Measurements from ENCODE around the gene PPP1R8. TPM values are rescaled to one million over a fixed set of nuclear protein-coding genes. Genes with fewer than 3 reads are reported as not detected.
A peak's percentile ranks its signal among the peaks of the same experiment; 100 is the strongest.

The PPP1R8 gene
- total RNA-seq, 1 experiment from 2014 or later, result 51.1 TPM

- Mint-ChIP-seq H3K9me3 (ENCODE audit: unreplicated experiment) (no peaks in the 10 kb centered on the region), H3K4me1 (ENCODE audit: insufficient read depth, unreplicated experiment) (no peaks in the 10 kb centered on the region), H3K36me3 (ENCODE audit: insufficient read depth, unreplicated experiment) (peaks cover 29% of the 10 kb centered on the region), H3K4me3 (ENCODE audit: unreplicated experiment) (no peak overlapping the region), H3K27ac (ENCODE audit: low read depth, unreplicated experiment) (no peak overlapping the region), H3K27me3 (ENCODE audit: insufficient read depth, unreplicated experiment) (no peaks in the 10 kb centered on the region)
- no peak for DNase-seq (ENCODE audit: unreplicated experiment)
- BruUV-seq (replicated peaks), result no TSS peak
- no peak for TF ChIP-seq CTCF (IDR thresholded peaks at IDR 0.05; ENCODE audit: unreplicated experiment)
- CTCF ChIA-PET, result no interaction called here
- POLR2A ChIA-PET, result interaction anchor here (1.0 to 1.5 kb wide), 2 partner anchors 12 to 85 kb away, joined by 3 to 4 read pairs; no protein-coding TSS in a partner anchor
- intact Hi-C loops (cut with micrococcal nuclease), result no loop called here
These were observed 56.8 kb downstream of the PPP1R8 start for GRCh38 chr1:27887215-27888021.

- CTCF ChIA-PET, result no interaction called here
These were observed 58.9 kb downstream of the PPP1R8 start for GRCh38 chr1:27889506-27889905.

DNA sequence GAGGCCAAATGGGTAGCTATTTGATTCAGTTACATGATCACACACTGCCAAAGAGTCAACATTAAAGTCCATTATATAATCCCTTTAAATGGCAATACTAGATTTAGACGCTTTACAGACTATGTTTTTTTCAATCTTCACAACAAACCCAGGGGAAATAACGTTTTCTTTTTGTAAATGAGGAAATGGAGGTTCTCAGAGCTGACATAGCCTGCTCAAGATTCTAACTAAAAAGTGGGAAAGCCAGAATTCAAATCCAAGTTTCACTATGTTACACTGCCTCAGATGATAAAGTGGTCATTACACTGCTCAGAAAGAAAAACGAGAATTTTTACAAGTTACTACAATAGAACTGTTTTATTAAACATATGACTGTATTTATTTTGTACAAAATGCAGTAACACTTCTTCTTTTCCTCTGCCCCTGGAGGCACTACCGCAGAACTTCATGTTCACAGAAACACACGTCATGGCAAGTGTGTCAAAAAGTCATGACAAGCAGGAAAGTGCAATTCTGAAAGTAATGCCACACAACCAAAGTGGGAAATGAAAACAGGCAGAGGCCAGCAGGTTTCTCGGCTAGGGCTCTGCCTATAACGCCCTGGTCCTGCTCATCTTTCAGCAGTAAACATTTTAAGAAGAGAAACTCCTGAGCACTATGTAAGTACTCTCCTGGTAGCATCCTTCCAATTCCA, 60.8 kb downstream of the PPP1R8 start:
- TSS peak; percentile 34 for BruUV-seq (replicated peaks)
- POLR2A ChIA-PET, result interaction anchor here (1.1 to 1.4 kb wide), 3 partner anchors 16 to 83 kb away, joined by 3 to 6 read pairs (median 5); no protein-coding TSS in a partner anchor
- Mint-ChIP-seq H3K27ac (ENCODE audit: low read depth, unreplicated experiment) (no peak overlapping the region), H3K4me3 (ENCODE audit: unreplicated experiment) (no peak overlapping the region), H3K4me1 (ENCODE audit: insufficient read depth, unreplicated experiment) (no peaks in the 10 kb centered on the region), H3K9me3 (ENCODE audit: unreplicated experiment) (no peaks in the 10 kb centered on the region), H3K36me3 (ENCODE audit: insufficient read depth, unreplicated experiment) (peaks cover 61% of the 10 kb centered on the region), H3K27me3 (ENCODE audit: insufficient read depth, unreplicated experiment) (no peaks in the 10 kb centered on the region)
- intact Hi-C loops (cut with micrococcal nuclease), result no loop called here
- no peak for DNase-seq (ENCODE audit: unreplicated experiment)
- TF ChIP-seq CTCF (IDR thresholded peaks at IDR 0.05; ENCODE audit: unreplicated experiment), result no peak
- CTCF ChIA-PET, result interaction anchor here (0.6 to 1.2 kb wide), 6 partner anchors 18 to 322 kb away, joined by 3 to 7 read pairs (median 3); no protein-coding TSS in a partner anchor

More at GRCh38 chr1:27889506-27889905, 58.9 kb downstream of the PPP1R8 start:
- intact Hi-C loops (cut with micrococcal nuclease), result no loop called here
- peaks cover 46% of the 10 kb centered on the region for H3K36me3 Mint-ChIP-seq (ENCODE audit: insufficient read depth, unreplicated experiment)
- no TSS peak for BruUV-seq (replicated peaks)
- H3K27me3 Mint-ChIP-seq (ENCODE audit: insufficient read depth, unreplicated experiment), result no peaks in the 10 kb centered on the region
- TF ChIP-seq CTCF (IDR thresholded peaks at IDR 0.05; ENCODE audit: unreplicated experiment), result no peak
- H3K4me3 Mint-ChIP-seq (ENCODE audit: unreplicated experiment), result no peak overlapping the region
- H3K9me3 Mint-ChIP-seq (ENCODE audit: unreplicated experiment), result no peaks in the 10 kb centered on the region
- H3K4me1 Mint-ChIP-seq (ENCODE audit: insufficient read depth, unreplicated experiment), result no peaks in the 10 kb centered on the region
- DNase-seq (ENCODE audit: unreplicated experiment), result no peak
- POLR2A ChIA-PET, result interaction anchor here (1.2 kb wide), 1 partner anchor 12 kb away, joined by 3 read pairs; no protein-coding TSS in a partner anchor
- no peak overlapping the region for H3K27ac Mint-ChIP-seq (ENCODE audit: low read depth, unreplicated experiment)

- no peaks in the 10 kb centered on the region for H3K9me3 Mint-ChIP-seq (ENCODE audit: unreplicated experiment)
- no TSS peak for BruUV-seq (replicated peaks)
- TF ChIP-seq CTCF (IDR thresholded peaks at IDR 0.05; ENCODE audit: unreplicated experiment), result no peak
- H3K4me3 Mint-ChIP-seq (ENCODE audit: unreplicated experiment), result no peak overlapping the region
- H3K4me1 Mint-ChIP-seq (ENCODE audit: insufficient read depth, unreplicated experiment), result no peaks in the 10 kb centered on the region
- CTCF ChIA-PET, result interaction anchor here (1.0 kb wide), 1 partner anchor 86 kb away, joined by 3 read pairs; no protein-coding TSS in a partner anchor
- DNase-seq (ENCODE audit: unreplicated experiment), result no peak
- no peaks in the 10 kb centered on the region for H3K27me3 Mint-ChIP-seq (ENCODE audit: insufficient read depth, unreplicated experiment)
- intact Hi-C loops (cut with micrococcal nuclease), result no loop called here
- peaks cover 79% of the 10 kb centered on the region for H3K36me3 Mint-ChIP-seq (ENCODE audit: insufficient read depth, unreplicated experiment)
- peak overlapping the region; percentile 70 for H3K27ac Mint-ChIP-seq (ENCODE audit: low read depth, unreplicated experiment)
- POLR2A ChIA-PET, result interaction anchor here (1.3 kb wide), 1 partner anchor 18 kb away, joined by 3 read pairs; no protein-coding TSS in a partner anchor
These were observed 63.9 kb downstream of the PPP1R8 start for GRCh38 chr1:27894521-27894920.
